Measurements from ENCODE around the gene E2F2. TPM values are rescaled to one million over a fixed set of nuclear protein-coding genes. Genes with fewer than 3 reads are reported as not detected.

E2F2 gene
- total RNA-seq, 1 donor from 2014 or later: 1.3 TPM

DNA sequence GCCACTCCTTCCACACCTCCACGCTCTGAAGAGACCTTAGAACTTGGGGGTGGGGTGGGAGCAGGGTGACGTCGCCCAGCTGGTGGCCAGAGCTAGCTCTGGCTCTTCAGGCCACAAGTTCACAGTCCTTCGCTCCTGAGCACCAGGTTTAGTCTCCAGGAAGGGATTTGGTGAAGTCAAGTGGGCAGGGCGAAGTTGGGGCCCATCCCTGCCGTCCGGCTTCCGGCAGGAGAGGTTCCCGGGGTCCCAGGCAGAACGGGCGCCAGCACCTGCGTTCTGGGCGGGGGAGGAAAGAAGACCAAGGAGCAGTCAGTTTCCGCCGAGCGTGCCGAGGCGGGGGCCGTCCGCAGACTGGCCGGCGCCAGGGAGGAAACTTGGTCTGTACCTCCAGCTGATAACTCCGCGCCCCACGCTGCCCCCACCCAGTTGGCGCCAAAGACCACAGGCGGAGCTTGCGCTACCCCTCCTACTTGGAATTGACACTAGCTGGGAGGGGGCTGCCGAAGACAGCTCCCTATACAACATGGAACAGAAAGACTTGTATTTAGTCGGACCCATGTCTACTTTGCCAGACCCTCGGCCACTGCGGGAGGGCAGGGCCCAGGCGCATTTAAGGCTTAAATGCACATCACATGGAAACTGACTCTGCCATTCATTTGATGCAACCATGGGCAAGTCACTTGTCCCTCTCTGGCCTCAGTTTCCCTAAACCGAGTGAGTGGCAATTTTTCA lies 27.3 kb upstream of the E2F2 start:
- TF ChIP-seq, protein P1, sequence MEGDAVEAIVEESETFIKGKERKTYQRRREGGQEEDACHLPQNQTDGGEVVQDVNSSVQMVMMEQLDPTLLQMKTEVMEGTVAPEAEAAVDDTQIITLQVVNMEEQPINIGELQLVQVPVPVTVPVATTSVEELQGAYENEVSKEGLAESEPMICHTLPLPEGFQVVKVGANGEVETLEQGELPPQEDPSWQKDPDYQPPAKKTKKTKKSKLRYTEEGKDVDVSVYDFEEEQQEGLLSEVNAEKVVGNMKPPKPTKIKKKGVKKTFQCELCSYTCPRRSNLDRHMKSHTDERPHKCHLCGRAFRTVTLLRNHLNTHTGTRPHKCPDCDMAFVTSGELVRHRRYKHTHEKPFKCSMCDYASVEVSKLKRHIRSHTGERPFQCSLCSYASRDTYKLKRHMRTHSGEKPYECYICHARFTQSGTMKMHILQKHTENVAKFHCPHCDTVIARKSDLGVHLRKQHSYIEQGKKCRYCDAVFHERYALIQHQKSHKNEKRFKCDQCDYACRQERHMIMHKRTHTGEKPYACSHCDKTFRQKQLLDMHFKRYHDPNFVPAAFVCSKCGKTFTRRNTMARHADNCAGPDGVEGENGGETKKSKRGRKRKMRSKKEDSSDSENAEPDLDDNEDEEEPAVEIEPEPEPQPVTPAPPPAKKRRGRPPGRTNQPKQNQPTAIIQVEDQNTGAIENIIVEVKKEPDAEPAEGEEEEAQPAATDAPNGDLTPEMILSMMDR (IDR thresholded peaks at IDR 0.05): no peak
- Mint-ChIP-seq H3K9me3 (ENCODE audit: unreplicated experiment) (no peaks in the 10 kb centered on the region), H3K27me3 (ENCODE audit: unreplicated experiment) (no peaks in the 10 kb centered on the region), H3K4me3 (ENCODE audit: unreplicated experiment) (peak overlapping the region; percentile 93), H3K36me3 (ENCODE audit: unreplicated experiment) (peaks cover 4% of the 10 kb centered on the region), H3K27ac (ENCODE audit: unreplicated experiment) (peak overlapping the region; percentile 97), H3K4me1 (ENCODE audit: unreplicated experiment) (peaks cover 84% of the 10 kb centered on the region)
- no peak for DNase-seq (ENCODE audit: extremely low spot score, unreplicated experiment)

DNA sequence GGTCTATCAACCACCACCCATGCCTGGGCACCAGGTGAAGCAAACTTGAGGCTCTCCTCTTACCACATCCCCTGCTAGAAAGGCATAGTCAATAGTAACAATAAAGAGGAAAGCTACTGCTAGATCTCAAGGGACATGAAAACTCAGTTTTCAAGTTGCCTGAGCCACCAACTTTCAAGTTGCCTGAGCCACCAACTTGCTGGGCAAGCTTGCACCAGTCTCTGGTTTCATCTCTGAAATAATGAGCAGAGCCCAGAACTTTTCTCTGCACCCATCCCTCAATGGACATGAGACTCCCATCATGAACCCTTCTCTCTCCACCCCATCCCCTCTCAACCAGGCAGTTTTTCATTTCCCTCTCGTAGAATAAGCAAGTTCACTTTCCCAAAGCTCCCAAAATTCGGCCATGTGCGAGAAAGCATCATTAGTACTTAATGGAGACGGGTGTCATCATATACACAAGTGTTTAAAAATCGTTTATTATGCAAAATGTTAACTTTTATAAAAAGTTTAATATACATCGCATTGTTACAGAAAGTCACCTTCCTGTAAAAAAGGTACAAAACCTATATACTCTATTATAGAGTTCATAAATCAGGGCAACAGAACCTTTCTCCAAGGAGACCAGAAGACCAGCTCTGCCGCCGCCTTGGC lies 26.6 kb upstream of the E2F2 start:
- Mint-ChIP-seq H3K4me3 (ENCODE audit: unreplicated experiment) (peak overlapping the region; percentile 93), H3K4me1 (ENCODE audit: unreplicated experiment) (peaks cover 79% of the 10 kb centered on the region), H3K27ac (ENCODE audit: unreplicated experiment) (peak overlapping the region; percentile 97), H3K9me3 (ENCODE audit: unreplicated experiment) (no peaks in the 10 kb centered on the region), H3K27me3 (ENCODE audit: unreplicated experiment) (no peaks in the 10 kb centered on the region), H3K36me3 (ENCODE audit: unreplicated experiment) (peaks cover 4% of the 10 kb centered on the region)
- TF ChIP-seq, protein P1 (IDR thresholded peaks at IDR 0.05): no peak
- no peak for DNase-seq (ENCODE audit: extremely low spot score, unreplicated experiment)

DNA sequence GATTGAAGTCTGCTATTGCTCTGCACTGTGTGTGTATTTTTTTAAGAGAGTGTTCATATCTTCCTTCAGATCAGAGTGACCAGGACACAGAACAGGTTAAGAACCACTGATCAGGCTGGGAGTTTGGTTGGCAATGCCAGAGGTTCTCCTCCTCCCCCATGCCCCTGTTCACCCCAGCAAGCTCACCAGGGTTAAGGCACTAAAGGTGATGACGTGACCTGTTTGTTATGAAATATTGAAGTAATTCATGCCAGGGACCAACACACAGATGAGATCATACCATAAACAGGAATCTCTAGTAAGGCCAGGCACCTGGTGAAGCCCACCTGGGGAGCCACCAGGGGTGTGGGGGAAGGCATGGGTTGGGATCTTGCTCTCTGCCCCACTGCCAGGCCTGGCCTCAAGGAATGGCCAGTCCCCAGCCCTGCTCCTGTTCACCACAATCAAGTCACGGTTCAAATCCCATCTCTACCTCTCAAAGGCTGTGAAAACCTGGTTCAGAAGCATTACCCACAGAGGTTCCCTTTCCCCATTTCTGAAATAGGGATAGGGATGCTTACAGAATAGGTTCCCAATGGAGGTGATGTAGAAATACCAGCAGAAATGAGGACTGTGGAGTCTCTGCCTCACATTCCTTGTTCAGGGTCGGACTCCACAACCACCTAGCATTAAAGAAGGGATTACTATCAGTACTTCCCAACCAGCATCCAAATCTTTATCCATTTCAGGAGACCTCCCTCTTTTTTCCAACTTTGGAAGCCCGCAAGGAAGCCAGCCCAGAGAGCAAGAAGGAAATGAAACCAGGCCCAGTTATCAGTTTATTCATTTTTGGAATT lies 25.8 kb upstream of the E2F2 start:
- H3K9me3 Mint-ChIP-seq (ENCODE audit: unreplicated experiment): no peaks in the 10 kb centered on the region
- H3K27ac Mint-ChIP-seq (ENCODE audit: unreplicated experiment): peak overlapping the region; percentile 97
- peak overlapping the region; percentile 93 for H3K4me3 Mint-ChIP-seq (ENCODE audit: unreplicated experiment)
- no peak for DNase-seq (ENCODE audit: extremely low spot score, unreplicated experiment)
- TF ChIP-seq, protein P1 (IDR thresholded peaks at IDR 0.05): no peak
- peaks cover 72% of the 10 kb centered on the region for H3K4me1 Mint-ChIP-seq (ENCODE audit: unreplicated experiment)
- H3K36me3 Mint-ChIP-seq (ENCODE audit: unreplicated experiment): peaks cover 4% of the 10 kb centered on the region
- no peaks in the 10 kb centered on the region for H3K27me3 Mint-ChIP-seq (ENCODE audit: unreplicated experiment)

DNA sequence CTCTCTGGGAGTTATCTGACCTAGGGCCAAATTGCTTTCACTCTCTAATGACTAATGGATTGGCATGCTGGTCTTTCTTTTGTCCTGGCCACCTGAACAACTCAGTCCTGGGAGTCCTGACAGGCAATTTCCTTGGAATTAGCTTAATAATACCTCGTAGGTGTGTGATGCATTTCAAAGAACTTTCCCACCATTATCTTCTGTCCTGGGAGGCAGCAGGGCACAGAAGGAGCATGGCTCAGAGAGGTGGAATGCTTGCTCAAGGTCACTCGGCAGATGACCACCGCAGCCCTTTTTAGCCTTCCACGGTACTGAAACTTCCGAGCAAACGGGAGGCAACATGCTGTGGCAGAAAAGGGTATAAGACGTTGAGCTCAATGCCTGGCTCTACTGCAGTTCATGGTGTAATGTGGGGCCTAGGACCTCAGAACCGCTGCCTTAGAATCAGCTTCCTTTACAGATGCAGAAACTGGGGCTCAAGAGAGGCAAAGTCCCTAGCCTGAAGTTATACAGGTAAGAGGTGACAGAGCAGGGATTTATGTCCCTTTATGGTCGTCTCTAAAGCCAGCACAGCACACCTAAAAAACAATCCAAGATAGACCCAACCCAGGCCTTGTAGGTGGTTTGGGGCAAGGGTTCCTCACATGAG lies 25.1 kb upstream of the E2F2 start:
- no peak for DNase-seq (ENCODE audit: extremely low spot score, unreplicated experiment)
- TF ChIP-seq, protein P1 (IDR thresholded peaks at IDR 0.05): no peak
- H3K9me3 Mint-ChIP-seq (ENCODE audit: unreplicated experiment): no peaks in the 10 kb centered on the region
- peaks cover 4% of the 10 kb centered on the region for H3K36me3 Mint-ChIP-seq (ENCODE audit: unreplicated experiment)
- no peaks in the 10 kb centered on the region for H3K27me3 Mint-ChIP-seq (ENCODE audit: unreplicated experiment)
- H3K4me3 Mint-ChIP-seq (ENCODE audit: unreplicated experiment): peak overlapping the region; percentile 93
- peak overlapping the region; percentile 97 for H3K27ac Mint-ChIP-seq (ENCODE audit: unreplicated experiment)
- H3K4me1 Mint-ChIP-seq (ENCODE audit: unreplicated experiment): peaks cover 65% of the 10 kb centered on the region

Data from osteocyte (in vitro differentiated cells).